Measurements from ENCODE around the gene SEMA6B. TPM values are rescaled to one million over a fixed set of nuclear protein-coding genes. Genes with fewer than 3 reads are reported as not detected.

SEMA6B gene
- total and polyA plus RNA-seq, 2 of the 8 experiments (the other 6 are each of a cell fraction or from before 2014, with no cell fraction given), result 31.3 to 54.4 TPM

- no peak for FAIRE-seq
- H3K27ac ChIP-seq (ENCODE audit: low read depth, low read length), result no peak overlapping the region
Measured at GRCh38 chr19:4587527-4587926, 28.0 kb upstream of the SEMA6B start.

More at GRCh38 chr19:4587527-4587926, 28.0 kb upstream of the SEMA6B start:
- no peak overlapping the region for H4K91ac ChIP-seq (replicated peaks; ENCODE audit: insufficient read length, low read length)
- no peak overlapping the region for H4K8ac ChIP-seq (ENCODE audit: extremely low read depth, insufficient read depth, low read length)
- no peaks in the 10 kb centered on the region for H3K79me2 ChIP-seq (ENCODE audit: control insufficient read depth in 1 of 2, insufficient read depth in 2 of 2, low read length in 2 of 2)
- TF ChIP-seq HDAC2 (IDR thresholded peaks at IDR 0.05; ENCODE audit: borderline replicate concordance in 1 of 2, low read depth in 2 of 2, low read length in 2 of 2) (0 out of 4 replicates have a peak, but pooled peaks of 1 of the 2 experiments have one; percentile 33), CEBPB (IDR thresholded peaks at IDR 0.05; ENCODE audit: low read depth, low read length) (no peak), FOSL1 (IDR thresholded peaks at IDR 0.05; ENCODE audit: insufficient read depth, low read depth, low read length) (no peak)
- peaks cover 0 to 2% of the 10 kb centered on the region in 2 experiments for H4K20me1 ChIP-seq (replicated peaks in 1 of 2; ENCODE audit: control insufficient read depth in 1 of 2, insufficient read depth in 2 of 2, low read length in 2 of 2)
- POLR2A ChIA-PET (ENCODE audit: partially characterized antibody), result interaction anchor here (1.0 to 4.1 kb wide), 3 partner anchors 10 to 30 kb away, joined by 5 to 19 read pairs (median 8); no protein-coding TSS in a partner anchor
- H3K56ac ChIP-seq (replicated peaks; ENCODE audit: insufficient read length, low read depth, low read length), result no peak overlapping the region
- no peak for DNase-seq (ENCODE audit: low read depth in 1 of 2, low spot score in 2 of 2)
- no peak overlapping the region for H3K4me3 ChIP-seq (ENCODE audit: extremely low read depth in 1 of 4, insufficient read depth in 2 of 4, low read depth in 3 of 4, low read length in 4 of 4)
- H2BK15ac ChIP-seq (ENCODE audit: low read length), result no peak overlapping the region
- H3K27me3 ChIP-seq (replicated peaks in 1 of 4; ENCODE audit: control insufficient read depth in 3 of 4, extremely low read depth in 1 of 4, insufficient read depth in 3 of 4, low read length in 3 of 4), result peaks cover 0 to 10% (median 4%) of the 10 kb centered on the region in 4 experiments; a peak in 4 of 7 replicates
- H3K23ac ChIP-seq (ENCODE audit: insufficient read length), result no peak overlapping the region
- H2BK120ac ChIP-seq (replicated peaks; ENCODE audit: low read depth, low read length), result no peak overlapping the region
- CTCF ChIA-PET (ENCODE audit: partially characterized antibody), result interaction anchor here (0.6 to 8.6 kb wide), 11 partner anchors 9 to 322 kb away, joined by 3 to 49 read pairs (median 8); partner anchors contain the start of gene PLIN5
- H3K4me1 ChIP-seq (replicated peaks in 1 of 4; ENCODE audit: control insufficient read depth in 3 of 4, insufficient read depth in 4 of 4, low read length in 3 of 4), result peaks cover 0 to 5% (median 3%) of the 10 kb centered on the region in 4 experiments; a peak in 5 of 7 replicates
- H4K5ac ChIP-seq (ENCODE audit: insufficient read length, low read depth, low read length), result no peak overlapping the region
- H3K4ac ChIP-seq (replicated peaks; ENCODE audit: insufficient read length, low read depth, low read length), result no peak overlapping the region
- H3K9ac ChIP-seq (replicated peaks in 1 of 4; ENCODE audit: extremely low read depth in 1 of 4, low read depth in 3 of 4, low read length in 3 of 4), result no peak overlapping the region
- H2BK20ac ChIP-seq (ENCODE audit: low read length), result no peak overlapping the region
- H2AFZ ChIP-seq (ENCODE audit: low read length), result no peak overlapping the region
- 87% methylated on average over 6 of the region's 6 CpGs; no CpG with 5 or more reads in 1 of the 2 experiments for WGBS, 2 experiments (ENCODE audit: extremely low coverage in 1 of 2, insufficient coverage in 1 of 2, insufficient read length in 1 of 2, insufficient replicate concordance in 2 of 2, low coverage in 1 of 2, low lambda C conversion rate in 2 of 2, missing lambda C conversion rate in 1 of 2)
- H2AK5ac ChIP-seq (ENCODE audit: low read depth, low read length), result no peak overlapping the region
- H3K23me2 ChIP-seq (ENCODE audit: low read depth, low read length), result peaks cover 3% of the 10 kb centered on the region
- H3K14ac ChIP-seq (ENCODE audit: insufficient read length), result no peak overlapping the region
- no peaks in the 10 kb centered on the region for H3K36me3 ChIP-seq (ENCODE audit: control insufficient read depth in 2 of 4, insufficient read depth in 4 of 4, low read length in 3 of 4)
- no peaks in the 10 kb centered on the region for H3K79me1 ChIP-seq (ENCODE audit: low read depth, low read length)
- no peak overlapping the region for H2BK12ac ChIP-seq (ENCODE audit: low read depth, low read length)
- no peak overlapping the region for H3K4me2 ChIP-seq (ENCODE audit: insufficient read depth in 1 of 2, low read depth in 2 of 2, low read length in 2 of 2)
- H3K9me3 ChIP-seq (ENCODE audit: insufficient read depth in 2 of 2, low read depth in 1 of 2, low read length in 1 of 2), result no peaks in the 10 kb centered on the region
- no peak overlapping the region for H2BK5ac ChIP-seq (ENCODE audit: low read depth, low read length)
- H3K18ac ChIP-seq (ENCODE audit: extremely low read depth, low read length), result no peak overlapping the region

Measured in H1 (cell line).